Activated effector memory CD4-positive, alpha-beta T cell treated with Interleukin-2 at 50 U/mL for 16 hours (primary cell): ENCODE data around the gene PTBP1.

Experiments
- DNase-seq: peaks from one replicate; pipeline ENCODE4 v3.0.0-alpha.2; 2020

The PTBP1 gene

GRCh38 chr19:796692-797527, at the start of gene PTBP1:
TSS of gene PTBP1 (plus strand) at chr19:797452. CDS start at chr19:797498, 46 bp downstream.
- DNase-seq, result peak; percentile 99

- no peak for DNase-seq
Measured at GRCh38 chr19:748274-748598, 49.0 kb upstream of the PTBP1 start.

GRCh38 chr19:749811-750210, 47.4 kb upstream of the PTBP1 start:
- no peak for DNase-seq

DNA sequence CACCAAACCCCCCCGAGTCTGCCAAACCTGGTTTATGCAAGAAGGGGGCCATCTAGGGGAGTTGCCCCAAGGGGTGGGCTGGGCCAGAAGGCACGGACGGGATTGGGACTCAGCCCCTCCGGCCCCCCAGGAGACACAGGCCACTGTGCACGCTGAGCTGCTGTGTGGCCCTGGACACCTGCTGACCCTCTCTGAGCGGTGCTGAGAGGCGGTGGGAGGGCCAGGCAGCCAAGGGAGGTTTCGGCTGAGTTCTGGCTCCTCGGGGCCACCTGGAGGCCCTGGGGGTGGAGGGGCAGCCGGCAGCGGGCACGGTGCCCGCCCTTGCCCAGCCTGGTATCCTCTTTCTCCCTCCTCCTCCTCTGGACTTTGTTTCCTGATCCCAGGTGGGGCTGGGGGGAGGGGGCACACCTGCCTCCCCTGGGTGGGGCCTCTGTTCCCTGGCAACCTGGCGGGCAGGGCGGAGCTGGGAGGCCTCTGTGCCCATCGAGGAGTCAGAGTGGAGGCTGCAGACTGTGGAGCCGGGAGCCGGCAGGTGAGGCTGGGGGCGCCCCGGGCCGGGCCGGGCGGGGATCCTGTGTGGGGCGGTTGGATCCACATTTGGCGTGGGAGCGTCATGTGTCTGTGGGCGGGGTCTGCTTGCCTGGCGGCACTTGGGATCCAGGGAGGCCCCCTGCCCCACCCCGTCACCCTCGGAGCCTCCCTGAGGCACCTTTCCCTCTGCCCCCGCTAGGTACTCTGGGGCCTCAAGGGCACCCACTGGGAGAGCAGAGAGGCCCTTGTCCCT, 46.4 kb upstream of the PTBP1 start, which contains the start of gene MISP:
TSS of gene MISP (plus strand) at position 473 of the 784 bp plus-strand sequence. CDS start 5,835 bp downstream, outside the sequence.
- no peak for DNase-seq

- no peak for DNase-seq
Measured at GRCh38 chr19:751501-752341, 45.5 kb upstream of the PTBP1 start.

DNA sequence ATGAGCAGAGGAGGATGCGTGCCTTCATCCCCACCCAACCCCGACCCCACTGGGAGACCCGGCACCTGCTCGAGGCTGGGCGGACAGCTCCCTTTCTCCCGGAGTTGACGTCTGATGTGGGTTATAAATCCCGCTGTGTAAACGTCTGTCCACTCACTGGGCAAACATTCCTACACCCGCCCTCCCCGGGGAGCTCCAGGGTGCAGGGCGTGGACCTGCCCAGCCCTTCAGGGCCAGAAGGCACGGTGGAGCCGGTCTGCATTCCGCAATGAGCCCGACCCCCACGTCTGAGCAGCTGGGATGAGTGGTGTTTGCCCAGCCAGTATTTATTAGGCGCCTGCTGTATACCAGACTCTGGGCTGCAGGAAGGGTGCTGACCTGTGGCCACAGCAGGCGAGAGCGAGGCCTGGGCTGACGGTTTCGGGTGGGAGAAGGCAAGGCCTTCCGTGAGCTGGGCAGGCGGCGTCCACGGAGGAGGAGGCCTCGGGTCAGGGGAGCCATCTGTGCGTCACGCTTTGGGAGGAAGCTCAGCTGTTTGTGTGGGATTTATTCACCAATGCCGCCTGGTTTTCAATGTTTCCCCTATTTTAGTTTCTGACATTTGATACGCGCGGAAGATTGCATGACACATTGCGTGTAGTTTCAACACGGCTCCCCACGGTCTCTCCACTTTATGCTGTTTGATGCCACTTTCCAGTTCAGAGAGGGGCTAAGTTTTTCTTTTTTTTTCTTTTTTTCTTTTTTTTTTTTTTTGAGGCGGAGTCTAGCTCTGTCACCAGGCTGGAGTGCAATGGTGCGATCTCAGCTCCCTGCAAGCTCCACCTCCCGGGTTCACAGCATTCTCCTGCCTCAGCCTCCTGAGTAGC, 44.4 kb upstream of the PTBP1 start:
- no peak for DNase-seq

GRCh38 chr19:754530-754929, 42.7 kb upstream of the PTBP1 start:
- no peak for DNase-seq

DNA sequence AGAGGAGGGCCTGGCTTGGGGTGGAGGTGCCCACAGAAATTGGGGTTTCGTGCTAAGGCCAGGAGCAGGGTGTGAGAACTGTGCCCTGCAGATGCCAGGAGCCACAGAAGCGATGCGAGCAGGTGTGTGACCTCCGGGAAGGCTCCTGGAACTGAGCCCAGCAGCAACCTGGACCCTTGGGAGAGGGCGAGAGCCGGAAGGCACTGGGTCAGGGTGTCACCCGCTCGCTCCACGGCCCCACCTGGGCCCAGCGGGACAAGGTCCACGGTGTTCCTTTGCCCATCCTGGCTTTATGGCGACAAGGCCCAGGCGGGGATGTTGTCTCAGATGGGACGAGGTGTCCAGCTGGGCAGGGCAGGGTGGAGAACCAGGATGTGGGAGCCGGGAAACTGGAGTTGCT, 42.2 kb upstream of the PTBP1 start:
- DNase-seq, result no peak

GRCh38 chr19:756236-756635, 41.0 kb upstream of the PTBP1 start:
- DNase-seq, result no peak

GRCh38 chr19:756821-757688, 40.2 kb upstream of the PTBP1 start:
- DNase-seq, result no peak

- no peak for DNase-seq
Measured at GRCh38 chr19:757811-758668, 39.2 kb upstream of the PTBP1 start.

DNA sequence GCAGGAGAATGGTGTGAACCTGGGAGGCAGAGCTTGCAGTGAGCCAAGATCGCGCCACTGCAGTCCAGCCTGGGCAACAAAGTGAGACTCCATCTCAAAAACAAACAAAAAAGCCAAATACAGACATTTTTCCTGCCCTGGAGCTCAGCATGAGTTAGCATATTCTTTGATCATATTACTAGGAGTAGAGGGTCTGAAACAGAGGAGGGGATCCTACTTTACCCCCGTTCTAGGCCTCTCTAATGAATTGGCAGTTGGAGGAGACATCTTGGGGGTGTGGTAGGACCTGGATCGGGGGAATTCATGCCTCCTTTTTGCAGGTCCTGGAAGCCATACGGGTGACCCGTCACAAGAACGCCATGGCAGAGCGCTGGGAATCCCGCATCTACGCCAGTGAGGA, 34.1 kb upstream of the PTBP1 start:
- no peak for DNase-seq

- DNase-seq, result no peak
Measured at GRCh38 chr19:763869-764268, 33.4 kb upstream of the PTBP1 start.

DNA sequence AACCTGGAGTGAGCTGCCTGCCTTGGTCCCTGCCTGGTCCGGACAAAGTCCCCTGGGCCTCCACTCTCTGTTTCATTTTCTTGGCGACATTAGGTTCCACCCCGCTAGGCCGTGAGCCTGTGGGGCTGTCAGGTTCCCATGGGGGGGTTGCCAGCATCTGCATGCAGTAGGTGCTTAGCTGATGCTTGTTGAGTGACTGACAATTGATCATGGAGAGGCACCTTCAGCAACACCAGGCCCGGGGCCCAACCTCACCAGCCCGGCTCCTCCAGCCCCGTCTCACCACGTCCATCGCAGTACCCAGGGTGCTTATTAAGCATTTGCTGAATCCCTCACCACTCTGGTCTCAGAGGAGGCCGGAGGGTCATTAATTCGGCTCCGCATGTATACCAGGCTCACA, 33.0 kb upstream of the PTBP1 start:
- DNase-seq, result no peak

DNA sequence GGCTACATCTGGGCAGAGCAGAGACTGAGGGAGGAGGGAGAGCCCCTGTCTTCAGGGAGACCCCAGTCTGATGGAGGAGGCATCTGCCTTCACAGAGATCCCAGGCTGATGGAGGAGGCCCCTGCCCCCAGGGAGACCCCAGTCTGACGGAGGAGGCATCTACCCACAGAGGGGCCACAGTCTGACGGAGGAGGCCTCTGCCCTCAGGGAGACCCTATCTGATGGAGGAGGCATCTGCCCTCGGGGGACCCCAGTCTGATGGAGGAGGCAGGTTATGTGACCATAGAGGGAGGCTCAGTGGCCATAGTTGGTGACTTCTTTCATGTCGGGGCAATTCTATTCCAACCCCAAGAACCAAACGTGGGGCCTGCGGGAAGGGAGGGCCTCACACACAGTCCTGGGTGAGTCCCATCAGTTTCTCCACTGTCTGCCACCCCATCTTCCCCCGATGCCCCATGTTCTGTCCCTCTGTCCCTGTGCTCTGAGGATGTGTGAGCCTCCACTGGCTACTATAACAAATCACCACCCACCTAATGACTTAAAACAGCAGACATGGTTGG, 32.0 kb upstream of the PTBP1 start:
- DNase-seq, result no peak

GRCh38 chr19:768424-768823, 28.8 kb upstream of the PTBP1 start:
- no peak for DNase-seq

- DNase-seq, result no peak
Measured at GRCh38 chr19:769616-770015, 27.6 kb upstream of the PTBP1 start.

DNA sequence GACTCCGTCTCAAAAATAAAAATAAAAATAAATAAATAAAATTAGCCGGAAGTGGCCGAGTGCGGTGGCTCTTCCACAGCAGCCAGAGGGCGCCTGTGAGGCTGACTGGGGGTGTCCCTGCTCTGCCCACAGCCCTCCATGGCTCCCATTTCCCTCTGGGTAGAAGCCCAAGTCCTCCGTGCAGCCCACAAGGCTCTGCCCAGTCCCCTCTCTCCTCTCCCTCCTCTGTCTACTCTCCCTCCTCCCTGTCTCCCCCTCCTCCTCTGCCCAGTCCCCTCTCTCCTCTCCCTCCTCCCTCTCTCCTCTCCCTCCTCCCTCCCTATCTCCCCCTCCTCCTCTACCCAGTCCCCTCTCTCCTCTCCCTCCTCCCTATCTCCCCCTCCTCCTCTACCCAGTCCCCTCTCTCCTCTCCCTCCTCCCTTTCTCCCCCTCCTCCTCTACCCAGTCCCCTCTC, 25.9 kb upstream of the PTBP1 start:
- DNase-seq, result peak; percentile 2

DNA sequence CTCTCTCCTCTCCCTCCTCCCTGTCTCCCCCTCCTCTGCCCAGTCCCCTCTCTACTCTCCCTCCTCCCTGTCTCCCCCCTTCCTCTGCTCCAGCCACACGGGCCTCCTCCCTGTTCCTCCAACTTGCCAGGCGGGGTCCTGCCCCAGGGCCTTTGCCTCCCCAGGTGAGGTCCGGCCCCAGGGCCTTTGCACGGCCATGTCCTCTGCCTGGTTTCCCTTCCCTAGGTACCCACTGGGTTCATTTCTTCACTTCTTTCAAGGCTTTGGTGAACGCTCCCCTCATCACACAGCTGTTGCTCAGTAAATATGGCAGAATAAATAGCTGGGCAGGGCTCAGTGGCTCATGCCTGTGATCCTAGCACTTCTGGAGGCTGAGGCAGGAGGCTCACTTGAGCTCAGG, 25.2 kb upstream of the PTBP1 start:
- no peak for DNase-seq
